ENCODE results near the gene EXTL2.
"Not testable (repeated sequence)": the region's sequence is repeated elsewhere in the genome, so short reads cannot be mapped to it uniquely, and the experiment has no call there.

EXTL2 gene

GRCh38 chr1:100876291-100876690 lies 18.4 kb downstream of the EXTL2 start:
- Histone ChIP-seq H3K9me3 (ENCODE audit: insufficient read depth, low read depth, low read length) (no peaks in the 10 kb centered on the region), H3K9ac (ENCODE audit: low read depth, low read length) (no peak overlapping the region), H3K27ac (ENCODE audit: low read depth, low read length) (no peak overlapping the region), H3K4me1 (ENCODE audit: insufficient read depth, low read length) (no peaks in the 10 kb centered on the region), H3K27me3 (ENCODE audit: insufficient read depth, low read length) (no peaks in the 10 kb centered on the region), H3K4me3 (ENCODE audit: low read length) (no peak overlapping the region), H3K36me3 (ENCODE audit: insufficient read depth, low read length) (peaks cover 59% of the 10 kb centered on the region)

- Histone ChIP-seq H3K36me3 (ENCODE audit: insufficient read depth, low read length) (peaks cover 58% of the 10 kb centered on the region), H3K27me3 (ENCODE audit: insufficient read depth, low read length) (no peaks in the 10 kb centered on the region), H3K27ac (ENCODE audit: low read depth, low read length) (no peak overlapping the region), H3K4me3 (ENCODE audit: low read length) (no peak overlapping the region), H3K4me1 (ENCODE audit: insufficient read depth, low read length) (no peaks in the 10 kb centered on the region), H3K9ac (ENCODE audit: low read depth, low read length) (no peak overlapping the region), H3K9me3 (ENCODE audit: insufficient read depth, low read depth, low read length) (no peaks in the 10 kb centered on the region)
- 100% methylated on average over 2 of the region's 3 CpGs for WGBS
Observed at GRCh38 chr1:100875228-100875627, 19.4 kb downstream of the EXTL2 start.

GRCh38 chr1:100874433-100874832 lies 20.2 kb downstream of the EXTL2 start:
- no peak overlapping the region for H3K27ac ChIP-seq (ENCODE audit: low read depth, low read length)
- H3K4me1 ChIP-seq (ENCODE audit: insufficient read depth, low read length), result no peaks in the 10 kb centered on the region
- no peak overlapping the region for H3K9ac ChIP-seq (ENCODE audit: low read depth, low read length)
- 95% methylated on average over 2 of the region's 2 CpGs for WGBS
- peaks cover 54% of the 10 kb centered on the region for H3K36me3 ChIP-seq (ENCODE audit: insufficient read depth, low read length)
- no peaks in the 10 kb centered on the region for H3K27me3 ChIP-seq (ENCODE audit: insufficient read depth, low read length)
- no peak overlapping the region for H3K4me3 ChIP-seq (ENCODE audit: low read length)
- H3K9me3 ChIP-seq (ENCODE audit: insufficient read depth, low read depth, low read length), result no peaks in the 10 kb centered on the region

GRCh38 chr1:100869996-100870395 lies 24.6 kb downstream of the EXTL2 start:
- Histone ChIP-seq H3K4me3 (ENCODE audit: low read length) (no peak overlapping the region), H3K27me3 (ENCODE audit: insufficient read depth, low read length) (no peaks in the 10 kb centered on the region), H3K4me1 (ENCODE audit: insufficient read depth, low read length) (no peaks in the 10 kb centered on the region), H3K9me3 (ENCODE audit: insufficient read depth, low read depth, low read length) (no peaks in the 10 kb centered on the region), H3K36me3 (ENCODE audit: insufficient read depth, low read length) (peaks cover 23% of the 10 kb centered on the region; the same call in 1 of the 2 replicates), H3K9ac (ENCODE audit: low read depth, low read length) (no peak overlapping the region), H3K27ac (ENCODE audit: low read depth, low read length) (no peak overlapping the region)
- 83% methylated on average over 2 of the region's 2 CpGs for WGBS

- Histone ChIP-seq H3K27ac (ENCODE audit: low read depth, low read length) (no peak overlapping the region), H3K4me3 (ENCODE audit: low read length) (no peak overlapping the region), H3K9me3 (ENCODE audit: insufficient read depth, low read depth, low read length) (no peaks in the 10 kb centered on the region), H3K4me1 (ENCODE audit: insufficient read depth, low read length) (no peaks in the 10 kb centered on the region), H3K9ac (ENCODE audit: low read depth, low read length) (no peak overlapping the region), H3K36me3 (ENCODE audit: insufficient read depth, low read length) (peaks cover 8% of the 10 kb centered on the region; the same call in 1 of the 2 replicates), H3K27me3 (ENCODE audit: insufficient read depth, low read length) (no peaks in the 10 kb centered on the region)
- WGBS, result 54% methylated on average over 6 of the region's 7 CpGs
Observed at GRCh38 chr1:100868364-100868995, 26.2 kb downstream of the EXTL2 start.

GRCh38 chr1:100866901-100867206 lies 27.8 kb downstream of the EXTL2 start:
- Histone ChIP-seq H3K9me3 (ENCODE audit: insufficient read depth, low read depth, low read length) (no peaks in the 10 kb centered on the region), H3K27me3 (ENCODE audit: insufficient read depth, low read length) (no peaks in the 10 kb centered on the region), H3K9ac (ENCODE audit: low read depth, low read length) (no peak overlapping the region), H3K4me3 (ENCODE audit: low read length) (no peak overlapping the region), H3K27ac (ENCODE audit: low read depth, low read length) (no peak overlapping the region), H3K4me1 (ENCODE audit: insufficient read depth, low read length) (no peaks in the 10 kb centered on the region), H3K36me3 (ENCODE audit: insufficient read depth, low read length) (no peaks in the 10 kb centered on the region)
- WGBS, result 94% methylated on average over 1 of the region's 2 CpGs

- Histone ChIP-seq H3K9me3 (ENCODE audit: insufficient read depth, low read depth, low read length) (no peaks in the 10 kb centered on the region), H3K4me1 (ENCODE audit: insufficient read depth, low read length) (no peaks in the 10 kb centered on the region), H3K9ac (ENCODE audit: low read depth, low read length) (no peak overlapping the region), H3K27me3 (ENCODE audit: insufficient read depth, low read length) (no peaks in the 10 kb centered on the region), H3K27ac (ENCODE audit: low read depth, low read length) (no peak overlapping the region), H3K36me3 (ENCODE audit: insufficient read depth, low read length) (no peaks in the 10 kb centered on the region), H3K4me3 (ENCODE audit: low read length) (no peak overlapping the region)
- 86% methylated on average over 2 of the region's 5 CpGs for WGBS
Observed at GRCh38 chr1:100866041-100866900, 28.4 kb downstream of the EXTL2 start.

GRCh38 chr1:100862591-100862990 lies 32.1 kb downstream of the EXTL2 start:
- Histone ChIP-seq H3K4me1 (ENCODE audit: insufficient read depth, low read length) (peaks cover 12% of the 10 kb centered on the region), H3K4me3 (ENCODE audit: low read length) (no peak overlapping the region), H3K27ac (ENCODE audit: low read depth, low read length) (no peak overlapping the region), H3K9ac (ENCODE audit: low read depth, low read length) (no peak overlapping the region), H3K36me3 (ENCODE audit: insufficient read depth, low read length) (no peaks in the 10 kb centered on the region), H3K27me3 (ENCODE audit: insufficient read depth, low read length) (no peaks in the 10 kb centered on the region), H3K9me3 (ENCODE audit: insufficient read depth, low read depth, low read length) (no peaks in the 10 kb centered on the region)
- 82% methylated on average over 2 of the region's 2 CpGs for WGBS

GRCh38 chr1:100861379-100861778 lies 33.3 kb downstream of the EXTL2 start:
- H3K9ac ChIP-seq (ENCODE audit: low read depth, low read length), result no peak overlapping the region
- H3K27ac ChIP-seq (ENCODE audit: low read depth, low read length), result no peak overlapping the region
- peaks cover 12% of the 10 kb centered on the region for H3K4me1 ChIP-seq (ENCODE audit: insufficient read depth, low read length)
- no peaks in the 10 kb centered on the region for H3K9me3 ChIP-seq (ENCODE audit: insufficient read depth, low read depth, low read length)
- 96% methylated on average over 1 of the region's 1 CpG for whole genome bisulfite sequencing
- no peaks in the 10 kb centered on the region for H3K27me3 ChIP-seq (ENCODE audit: insufficient read depth, low read length)
- H3K36me3 ChIP-seq (ENCODE audit: insufficient read depth, low read length), result no peaks in the 10 kb centered on the region
- H3K4me3 ChIP-seq (ENCODE audit: low read length), result no peak overlapping the region

- Histone ChIP-seq H3K4me1 (ENCODE audit: insufficient read depth, low read length) (peaks cover 12% of the 10 kb centered on the region), H3K27ac (ENCODE audit: low read depth, low read length) (no peak overlapping the region), H3K9ac (ENCODE audit: low read depth, low read length) (no peak overlapping the region), H3K4me3 (ENCODE audit: low read length) (no peak overlapping the region), H3K9me3 (ENCODE audit: insufficient read depth, low read depth, low read length) (no peaks in the 10 kb centered on the region), H3K36me3 (ENCODE audit: insufficient read depth, low read length) (no peaks in the 10 kb centered on the region), H3K27me3 (ENCODE audit: insufficient read depth, low read length) (no peaks in the 10 kb centered on the region)
- 57% methylated on average over 2 of the region's 3 CpGs for whole genome bisulfite sequencing
Observed at GRCh38 chr1:100860397-100860991, 34.1 kb downstream of the EXTL2 start.

GRCh38 chr1:100855116-100855515 lies 39.5 kb downstream of the EXTL2 start:
- H3K36me3 ChIP-seq (ENCODE audit: insufficient read depth, low read length); H3K27ac ChIP-seq (ENCODE audit: low read depth, low read length); H3K4me1 ChIP-seq (ENCODE audit: insufficient read depth, low read length); H3K4me3 ChIP-seq (ENCODE audit: low read length); H3K9me3 ChIP-seq (ENCODE audit: insufficient read depth, low read depth, low read length); H3K9ac ChIP-seq (ENCODE audit: low read depth, low read length); H3K27me3 ChIP-seq (ENCODE audit: insufficient read depth, low read length): not testable (repeated sequence)

Measured in HUES64 (cell line).